T47D (cell line): ENCODE measurements around the gene MTMR3.

ENCODE experiments used
- DNase-seq, 2 experiments: peaks; one replicate each; pipeline versions ENCODE4 v3.0.0 to v3.0.0-alpha.2; 2011 to 2012; ENCODE audit warnings: low read depth in 1 of 2, low spot score in 1 of 2
- JUND ChIP-seq: IDR thresholded peaks from 2 replicates; pipeline ENCODE4 v1.6.1; 2012; ENCODE audit warnings: low read depth
- in situ Hi-C: cut with HindIII; loops from 2 replicates; pipeline ENCODE4 v1.10.0; 2016; ENCODE audit warnings: low sequenced_read_pairs, low pct_unique_long_range_greater_than_20kb

Gene MTMR3

DNA sequence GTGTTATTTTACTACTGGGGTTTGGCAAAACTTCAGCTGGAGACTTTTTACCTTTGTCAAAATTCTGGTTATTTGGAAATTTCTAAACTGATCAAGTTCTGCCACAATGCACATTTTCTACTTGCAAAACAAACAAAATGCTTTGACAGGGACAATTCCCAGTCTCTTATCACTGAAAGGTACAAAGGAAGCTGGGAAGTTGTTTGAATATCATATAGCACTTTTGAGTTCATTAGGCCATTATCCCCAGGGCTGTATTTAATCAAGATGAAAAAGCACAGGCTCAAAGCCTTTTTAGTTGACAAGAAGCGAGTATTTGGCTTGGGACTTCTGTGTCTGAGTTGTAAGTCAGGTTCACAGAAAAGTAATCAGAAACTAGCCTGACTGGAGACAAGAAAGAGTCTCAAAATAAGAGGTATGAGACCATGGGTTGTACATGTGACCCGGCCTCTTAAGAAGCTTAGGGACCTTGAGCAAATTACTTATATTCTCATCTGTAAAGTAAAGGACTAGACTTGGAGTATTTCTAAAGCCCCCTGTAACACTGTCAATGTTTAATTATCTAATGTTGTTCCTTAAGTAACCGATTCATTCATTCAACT is 194.4 kb downstream of the MTMR3 start:
- in situ Hi-C loops, result no loop called here
- no peak for DNase-seq

DNA sequence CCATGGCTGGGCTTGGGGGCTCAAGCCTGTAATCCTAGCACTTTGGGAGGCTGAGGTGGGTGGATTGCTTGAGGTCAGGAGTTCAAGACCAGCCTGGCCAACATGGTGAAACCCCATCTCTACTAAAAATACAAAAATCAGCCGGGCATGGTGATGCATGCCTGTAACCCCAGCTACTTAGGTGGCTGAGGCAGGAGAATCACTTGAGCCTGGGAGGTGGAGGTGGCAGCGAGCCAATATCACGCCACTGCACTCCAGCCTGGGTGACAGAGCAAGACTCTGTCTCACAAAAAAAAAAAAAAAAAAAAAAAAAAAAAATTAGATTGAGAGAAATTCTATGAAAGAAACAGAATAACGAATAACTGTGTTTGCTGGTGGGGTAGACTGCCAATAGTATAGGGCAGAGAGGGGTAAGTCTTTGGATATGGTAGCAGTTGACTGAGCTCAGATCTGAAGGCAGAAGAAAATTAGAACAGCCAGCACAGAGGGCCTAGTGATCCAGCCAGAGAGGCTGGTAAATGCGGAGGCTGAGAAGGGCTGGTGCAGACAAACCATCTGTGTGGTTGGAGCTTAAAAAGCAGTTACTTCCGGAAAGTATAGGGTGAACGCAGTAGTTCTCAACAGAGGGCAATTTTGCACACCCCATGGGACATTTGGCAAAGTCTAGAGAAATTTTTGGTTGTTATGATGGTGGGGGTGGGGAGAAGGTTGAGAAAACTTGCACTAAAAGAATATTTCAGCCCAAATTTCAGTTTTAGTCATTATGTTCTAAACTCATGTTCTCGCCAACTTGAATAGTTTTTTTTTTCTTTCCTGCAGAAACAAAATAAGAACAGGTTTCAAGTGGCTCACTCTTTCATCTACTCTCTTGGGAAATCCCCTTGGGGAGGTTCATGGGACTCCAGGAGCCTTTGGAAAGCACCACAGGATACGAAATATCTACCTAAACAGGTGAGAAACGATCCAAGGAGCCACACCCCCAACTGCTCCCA is 195.6 kb downstream of the MTMR3 start:
- in situ Hi-C loops, result no loop called here
- no peak for TF ChIP-seq JUND
- DNase-seq, result no peak

More for the DNA sequence above, 194.4 kb downstream of the MTMR3 start:
- TF ChIP-seq JUND, result no peak

GRCh38 chr22:30079952-30080533 is 197.1 kb downstream of the MTMR3 start, which contains the start of gene HORMAD2:
TSS of gene HORMAD2 (plus strand) at chr22:30080464. CDS start at chr22:30093953, 13,489 bp downstream.
- no peak for TF ChIP-seq JUND
- DNase-seq, result no peak
- in situ Hi-C loops, result no loop called here
